ENCODE measurements around the gene VWA3A. TPM values are rescaled to one million over a fixed set of nuclear protein-coding genes. Genes with fewer than 3 reads are reported as not detected.

Gene VWA3A
- total and polyA plus RNA-seq, 2 of the 8 experiments (the other 6 are each of a cell fraction or from before 2014, with no cell fraction given) = 0.05 TPM; not detected in 1

- TF ChIP-seq CTCF (IDR thresholded peaks at IDR 0.05; ENCODE audit: control extremely low read depth in 1 of 3, insufficient read depth in 1 of 3, low read depth in 1 of 3, low read length in 3 of 3) = no peak
- TF ChIP-seq CBX5 (IDR thresholded peaks at IDR 0.05; ENCODE audit: low read depth, low read length) = no peak
- TF ChIP-seq HDAC6 (IDR thresholded peaks at IDR 0.05; ENCODE audit: low read depth, low read length) = no peak
- no peak for TF ChIP-seq RAD21 (IDR thresholded peaks at IDR 0.05 in 1 of 2, conservative IDR thresholded peaks at IDR 0.05 in 1 of 2; ENCODE audit: low read depth in 2 of 2, low read length in 2 of 2)
- TF ChIP-seq KDM5A (IDR thresholded peaks at IDR 0.05; ENCODE audit: low read length) = no peak
- no peak for TF ChIP-seq FOSL1 (IDR thresholded peaks at IDR 0.05; ENCODE audit: insufficient read depth, low read depth, low read length)
Measured at GRCh38 chr16:22132801-22133200, 40.5 kb downstream of the VWA3A start (continued).

Data from H1 (cell line).